ENCODE measurements around the gene FAM117B.
"Not testable (repeated sequence)": the region's sequence is repeated elsewhere in the genome, so short reads cannot be mapped to it uniquely, and the experiment has no call there.

Gene FAM117B

DNA sequence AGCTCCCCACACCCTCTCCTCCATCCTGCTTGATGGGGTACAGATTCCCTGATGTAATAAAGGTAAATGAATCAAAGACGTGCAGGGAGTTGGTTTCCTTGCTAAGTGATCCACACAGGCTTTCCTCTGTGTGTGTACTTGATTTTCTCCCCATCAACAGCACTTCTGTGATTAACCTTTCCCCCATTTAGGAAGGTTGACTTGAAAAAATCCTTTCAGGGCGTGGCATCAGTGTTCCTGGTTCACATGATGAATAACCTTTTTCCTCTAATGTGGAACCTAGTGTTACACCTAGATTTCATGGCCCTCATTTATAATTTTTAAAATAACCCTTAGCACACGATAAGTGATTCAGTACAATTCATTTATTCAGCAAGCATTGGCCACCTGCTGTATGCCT lies 121.8 kb downstream of the FAM117B start:
- DNase-seq (ENCODE audit: low read depth in 3 of 3, low spot score in 1 of 3) = no peak

GRCh38 chr2:202757339-202757738 lies 122.6 kb downstream of the FAM117B start:
- no peak for DNase-seq (ENCODE audit: low read depth in 3 of 3, low spot score in 1 of 3)

GRCh38 chr2:202758128-202758527 lies 123.4 kb downstream of the FAM117B start:
- DNase-seq (ENCODE audit: low read depth in 3 of 3, low spot score in 1 of 3) = no peak

DNA sequence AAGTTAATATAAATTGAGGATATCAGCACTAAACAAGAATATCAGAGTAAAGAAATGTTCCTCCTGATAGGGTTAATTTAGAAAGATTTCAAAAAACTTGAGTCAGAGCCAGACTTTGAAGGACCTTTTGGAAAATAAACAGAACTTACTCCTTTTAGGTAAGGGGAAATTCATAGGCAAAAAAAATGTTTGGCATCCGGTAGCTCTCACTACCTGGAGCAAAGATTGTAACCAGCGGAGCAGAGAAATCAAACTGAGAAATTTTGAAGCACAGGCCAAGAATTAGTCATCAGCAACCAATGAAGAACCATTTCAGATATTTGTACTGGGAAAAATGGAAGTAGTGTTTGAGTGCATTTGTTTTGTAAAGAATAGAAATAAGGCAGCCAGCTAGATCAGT lies 123.8 kb downstream of the FAM117B start:
- no peak for DNase-seq (ENCODE audit: low read depth in 3 of 3, low spot score in 1 of 3)

DNA sequence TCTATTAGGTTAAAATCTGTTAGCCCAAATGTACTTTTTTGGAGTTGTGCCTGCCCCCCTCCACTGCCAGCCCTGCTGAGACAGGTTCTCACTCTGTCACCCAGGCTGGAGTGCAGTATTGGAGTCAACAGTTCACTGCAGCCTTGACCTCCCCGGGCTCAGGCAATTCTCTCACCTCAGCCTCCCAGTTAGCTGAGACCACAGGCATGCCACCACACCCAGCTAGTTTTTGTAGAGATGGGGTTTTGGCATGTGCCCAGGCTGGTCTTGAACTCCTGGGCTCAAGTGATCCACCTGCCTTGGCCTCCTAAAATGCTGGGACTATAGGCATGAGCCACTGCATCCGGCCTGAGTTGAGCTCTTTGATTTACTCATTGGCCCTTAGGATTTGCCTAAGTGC lies 126.1 kb downstream of the FAM117B start:
- no peak for DNase-seq (ENCODE audit: low read depth in 3 of 3, low spot score in 1 of 3)

- no peak for DNase-seq (ENCODE audit: low read depth in 3 of 3, low spot score in 1 of 3)
These were observed 127.8 kb downstream of the FAM117B start for GRCh38 chr2:202762556-202762955.

- DNase-seq (ENCODE audit: low read depth in 3 of 3, low spot score in 1 of 3) = no peak
These were observed 129.1 kb downstream of the FAM117B start for GRCh38 chr2:202763916-202764315.

DNA sequence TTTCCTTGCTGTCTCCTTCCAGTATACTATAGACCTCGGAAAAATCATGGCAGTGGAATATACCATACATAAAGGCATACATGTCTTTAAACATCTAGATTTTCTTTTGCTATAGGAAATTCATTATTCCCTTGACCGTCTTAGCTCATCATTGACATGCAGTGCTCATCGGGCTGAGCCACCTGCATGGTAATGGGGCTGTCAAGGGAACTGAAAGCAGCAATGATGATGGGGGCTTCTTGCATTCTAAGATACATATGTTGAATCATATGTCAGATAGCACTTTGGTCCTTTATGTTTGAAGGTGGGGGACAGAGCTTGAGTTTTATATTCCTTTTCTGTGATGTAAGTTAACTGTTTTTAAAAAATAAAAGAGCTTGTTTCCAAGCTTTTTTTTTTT lies 130.2 kb downstream of the FAM117B start:
- no peak for DNase-seq (ENCODE audit: low read depth in 3 of 3, low spot score in 1 of 3)

GRCh38 chr2:202765436-202765835 lies 130.7 kb downstream of the FAM117B start:
- DNase-seq (ENCODE audit: low read depth in 3 of 3, low spot score in 1 of 3) = no peak

- no peak for DNase-seq (ENCODE audit: low read depth in 3 of 3, low spot score in 1 of 3)
These were observed 133.5 kb downstream of the FAM117B start for GRCh38 chr2:202768273-202768672.

- DNase-seq (ENCODE audit: low read depth in 3 of 3, low spot score in 1 of 3) = no peak
These were observed 134.4 kb downstream of the FAM117B start for GRCh38 chr2:202769201-202769600.

DNA sequence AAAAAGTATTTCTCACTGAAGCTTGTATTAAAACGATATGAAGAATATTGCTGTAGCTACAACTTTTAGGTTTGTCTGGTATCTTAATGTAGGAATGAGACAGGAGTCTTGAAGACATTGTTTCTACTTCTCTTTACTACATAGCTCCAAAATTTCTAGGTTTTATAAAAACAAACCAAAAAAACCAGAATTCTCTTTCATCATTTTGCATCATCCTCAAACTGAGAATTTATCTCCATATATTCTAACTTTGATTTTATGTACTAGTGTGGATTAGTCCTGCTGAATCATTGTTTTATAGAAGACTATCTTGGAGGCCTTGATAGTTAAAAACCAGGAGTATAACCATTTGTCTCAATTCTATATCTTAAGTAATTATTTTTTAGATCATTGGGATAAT lies 136.6 kb downstream of the FAM117B start:
- no peak for DNase-seq (ENCODE audit: low read depth in 3 of 3, low spot score in 1 of 3)

GRCh38 chr2:202771741-202772460 lies 137.1 kb downstream of the FAM117B start:
- no peak for DNase-seq (ENCODE audit: low read depth in 3 of 3, low spot score in 1 of 3)

DNA sequence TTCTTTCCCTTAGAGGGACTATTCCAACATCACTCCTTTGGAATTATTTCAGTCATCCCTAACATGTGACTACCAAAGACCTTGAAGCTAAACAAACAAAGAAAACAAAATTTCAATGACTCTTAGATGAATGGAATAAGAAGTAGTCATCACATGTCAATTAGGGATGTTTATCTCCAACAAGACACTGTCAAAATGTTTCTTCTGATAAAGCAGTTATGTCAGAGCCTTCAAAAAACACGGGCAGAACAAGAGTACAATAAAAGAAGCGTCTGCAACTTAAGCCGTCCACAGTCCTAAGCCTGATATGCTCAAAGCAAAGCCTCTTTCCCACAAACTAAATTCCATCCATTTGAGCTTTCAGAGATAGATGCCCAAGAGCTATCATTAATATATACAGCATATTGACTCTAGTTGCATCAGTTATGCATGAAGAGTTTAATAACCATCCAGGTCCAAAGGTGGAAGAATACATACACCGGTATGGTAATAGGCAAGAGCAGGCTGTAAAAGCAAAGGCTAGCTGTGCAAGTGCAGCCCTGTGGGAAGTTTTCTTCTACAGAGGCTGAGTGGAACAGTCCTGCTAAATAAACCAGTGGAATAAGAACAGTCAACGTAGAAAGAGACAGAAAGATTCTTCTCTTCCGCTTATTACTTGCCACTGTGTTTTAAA lies 138.7 kb downstream of the FAM117B start:
- no peak for DNase-seq (ENCODE audit: low read depth in 3 of 3, low spot score in 1 of 3)

DNA sequence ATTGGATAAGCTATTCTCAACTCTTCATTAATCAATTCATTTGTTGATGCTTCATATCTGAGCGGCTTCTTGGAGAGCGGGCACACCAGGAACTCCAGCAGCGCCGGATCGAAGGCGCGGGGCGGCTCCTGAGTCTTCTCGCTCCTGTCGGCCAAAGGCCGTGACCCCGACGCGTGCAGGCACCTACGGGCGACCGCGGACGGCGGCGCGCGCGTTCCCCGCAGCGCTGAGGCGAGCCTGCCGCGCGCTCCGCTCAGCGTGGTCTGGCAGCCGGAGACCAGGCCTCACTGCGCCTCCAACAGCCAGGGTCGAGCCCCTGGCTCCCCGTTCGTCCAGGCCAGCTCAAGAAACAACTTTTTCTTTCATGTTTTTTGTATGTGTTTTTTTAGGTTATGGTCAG lies 139.3 kb downstream of the FAM117B start:
- no peak for DNase-seq (ENCODE audit: low read depth in 3 of 3, low spot score in 1 of 3)

DNA sequence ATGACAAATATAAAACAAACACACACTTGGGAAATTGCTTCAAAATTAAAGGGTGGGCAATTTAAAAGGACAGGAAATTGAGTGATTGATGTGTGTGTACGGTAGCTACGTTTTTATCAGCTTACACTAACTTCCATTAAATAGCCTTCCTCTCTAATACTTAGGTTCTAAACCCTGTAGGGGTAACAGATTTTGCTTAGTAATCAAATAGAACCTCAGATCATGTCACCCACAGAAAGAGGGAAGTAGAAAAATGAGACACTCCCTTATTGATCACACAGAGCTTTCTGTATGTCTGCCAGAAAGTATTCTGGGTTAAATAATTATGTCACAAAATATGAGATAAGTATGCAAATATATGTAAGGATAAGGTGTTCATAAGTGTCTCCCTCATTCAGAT lies 143.4 kb downstream of the FAM117B start:
- DNase-seq (ENCODE audit: low read depth in 3 of 3, low spot score in 1 of 3) = no peak

DNA sequence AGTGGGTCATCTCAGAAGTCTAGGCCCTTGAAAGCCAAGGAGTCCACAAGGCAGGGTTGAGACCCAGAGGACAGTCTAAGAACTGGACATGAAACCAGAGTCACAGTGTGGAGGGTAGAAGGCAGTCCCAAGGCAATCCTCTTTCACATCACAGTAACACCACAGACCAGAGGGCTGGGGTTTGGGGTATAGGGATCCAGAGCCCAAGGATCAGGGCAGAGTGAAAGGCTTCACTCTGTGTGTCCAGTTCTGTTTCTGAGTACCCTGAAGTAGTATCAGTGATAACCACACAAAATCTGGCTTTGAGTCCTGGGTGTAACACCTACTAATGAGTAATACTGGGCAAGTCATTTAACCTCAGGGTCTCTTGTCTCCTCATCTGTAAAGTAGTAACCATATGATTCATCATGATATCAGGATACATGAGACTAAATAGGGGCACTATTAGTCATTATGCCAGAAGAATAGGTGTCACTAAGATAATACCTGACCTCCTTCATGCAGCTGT lies 145.8 kb downstream of the FAM117B start:
- no peak for DNase-seq (ENCODE audit: low read depth in 3 of 3, low spot score in 1 of 3)

DNA sequence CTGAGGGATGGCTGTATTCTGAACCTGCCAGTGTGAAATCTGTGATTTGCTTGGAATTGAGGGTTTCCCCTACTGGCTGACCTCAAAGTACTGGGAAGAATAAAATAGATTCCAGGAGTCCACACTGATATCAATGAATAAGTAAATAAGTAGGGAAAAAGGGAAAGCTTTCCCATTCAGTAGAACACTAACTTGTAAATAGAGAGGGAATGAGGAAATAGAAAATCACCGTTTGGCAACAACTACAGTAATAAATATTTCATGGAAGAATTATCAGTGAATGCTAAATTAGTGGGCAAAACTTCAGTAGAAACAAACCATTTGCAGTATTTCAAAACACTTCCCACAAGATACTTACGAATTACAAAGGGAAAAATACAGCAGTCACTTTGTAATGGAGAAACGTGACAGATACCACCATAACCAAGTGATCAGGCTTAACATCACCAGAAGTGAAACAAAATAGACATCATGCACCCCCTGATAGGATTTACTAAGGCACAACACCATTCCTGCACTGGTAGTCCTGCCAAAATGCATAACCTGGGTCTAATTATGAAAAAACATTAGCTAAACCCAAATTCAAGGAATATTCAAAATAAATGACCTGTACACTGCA lies 148.3 kb downstream of the FAM117B start:
- DNase-seq (ENCODE audit: low read depth in 3 of 3, low spot score in 1 of 3) = no peak

DNA sequence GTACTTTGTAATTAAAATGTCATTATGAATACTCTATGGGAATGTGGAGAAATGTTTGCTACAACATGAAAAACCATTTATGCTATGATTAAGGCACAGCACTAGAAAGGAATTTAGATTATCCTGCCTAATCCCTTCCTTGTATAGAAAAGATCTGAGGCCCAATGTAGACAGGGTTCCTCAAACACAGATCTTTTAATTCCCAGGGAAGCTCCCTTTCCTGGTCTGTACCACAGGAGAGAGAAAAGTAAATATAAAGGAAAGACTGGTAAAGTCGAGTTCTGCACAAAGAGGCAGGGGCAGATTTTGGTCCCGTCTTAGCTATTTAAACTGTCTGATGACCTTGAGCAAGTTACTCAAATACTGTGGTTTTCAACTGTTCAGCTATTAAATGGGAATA lies 152.1 kb downstream of the FAM117B start:
- DNase-seq (ENCODE audit: low read depth in 3 of 3, low spot score in 1 of 3) = no peak

DNA sequence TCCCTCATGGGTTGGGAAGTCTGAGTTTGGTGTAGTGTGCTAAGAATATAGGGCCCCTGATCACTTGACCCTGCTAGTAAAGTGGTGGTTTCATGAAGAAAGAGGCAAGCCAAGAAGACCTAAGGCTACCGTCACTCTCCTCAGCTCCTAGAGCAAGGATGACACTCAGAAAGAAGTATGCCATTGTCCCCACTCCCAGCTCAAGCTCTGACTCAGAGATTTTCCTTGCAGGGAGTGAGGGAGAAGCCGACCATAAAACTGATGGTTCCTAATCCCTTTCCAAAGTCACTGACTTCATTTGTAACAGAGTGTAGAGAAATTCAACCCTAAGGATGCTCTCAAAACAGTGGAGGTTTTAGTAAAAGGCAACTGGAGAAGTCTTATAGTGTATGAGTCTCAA lies 155.9 kb downstream of the FAM117B start:
- no peak for DNase-seq (ENCODE audit: low read depth in 3 of 3, low spot score in 1 of 3)

- no peak for DNase-seq (ENCODE audit: low read depth in 3 of 3, low spot score in 1 of 3)
These were observed 163.2 kb downstream of the FAM117B start for GRCh38 chr2:202797944-202798343.

- not testable (repeated sequence) for DNase-seq (ENCODE audit: low read depth in 3 of 3, low spot score in 1 of 3)
These were observed 171.1 kb downstream of the FAM117B start for GRCh38 chr2:202805911-202806310.
